Measurements from ENCODE around the gene HRK.

- TF ChIP-seq CTCF (IDR thresholded peaks at IDR 0.05; ENCODE audit: low read depth, low read length), result no peak
- no peak for TF ChIP-seq POLR2A (IDR thresholded peaks at IDR 0.05; ENCODE audit: extremely low read depth, insufficient read length)
- TF ChIP-seq MAX (IDR thresholded peaks at IDR 0.05; ENCODE audit: low read depth, low read length), result no peak
Observed at GRCh38 chr12:116820064-116820656, 61.1 kb downstream of the HRK start.

Measured in NB4 (cell line).